GM18511 (cell line): Measurements from ENCODE around the gene LRRC49.
"Not testable (repeated sequence)": the region's sequence is repeated elsewhere in the genome, so short reads cannot be mapped to it uniquely, and the experiment has no call there.

Experiments
- ATAC-seq: cut with Tn5 transposase; IDR thresholded peaks from one replicate; pipeline ENCODE4 v1.9.1; 2021; ENCODE audit warnings: mild to moderate bottlenecking, moderate library complexity; ENCODE audit not compliant: unreplicated experiment

The LRRC49 gene

DNA sequence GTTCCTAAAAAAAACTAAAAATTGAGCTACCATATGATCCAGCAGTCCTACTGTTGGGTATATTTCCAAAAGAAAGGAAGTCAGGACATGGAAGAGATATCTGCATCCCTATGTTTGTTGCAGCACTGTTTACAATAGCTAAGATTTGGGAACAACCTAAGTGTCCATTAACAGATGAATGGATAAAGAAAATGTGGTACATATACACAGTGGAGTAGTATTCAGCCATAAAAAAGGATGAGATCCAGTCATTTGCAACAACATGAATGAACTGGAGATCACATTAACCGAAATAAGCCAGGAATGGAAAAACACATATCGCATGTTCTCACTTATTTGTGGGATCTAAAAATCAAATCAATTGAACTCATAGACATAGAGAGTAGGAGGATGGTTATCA lies 29.5 kb downstream of the LRRC49 start:
- no peak for ATAC-seq

DNA sequence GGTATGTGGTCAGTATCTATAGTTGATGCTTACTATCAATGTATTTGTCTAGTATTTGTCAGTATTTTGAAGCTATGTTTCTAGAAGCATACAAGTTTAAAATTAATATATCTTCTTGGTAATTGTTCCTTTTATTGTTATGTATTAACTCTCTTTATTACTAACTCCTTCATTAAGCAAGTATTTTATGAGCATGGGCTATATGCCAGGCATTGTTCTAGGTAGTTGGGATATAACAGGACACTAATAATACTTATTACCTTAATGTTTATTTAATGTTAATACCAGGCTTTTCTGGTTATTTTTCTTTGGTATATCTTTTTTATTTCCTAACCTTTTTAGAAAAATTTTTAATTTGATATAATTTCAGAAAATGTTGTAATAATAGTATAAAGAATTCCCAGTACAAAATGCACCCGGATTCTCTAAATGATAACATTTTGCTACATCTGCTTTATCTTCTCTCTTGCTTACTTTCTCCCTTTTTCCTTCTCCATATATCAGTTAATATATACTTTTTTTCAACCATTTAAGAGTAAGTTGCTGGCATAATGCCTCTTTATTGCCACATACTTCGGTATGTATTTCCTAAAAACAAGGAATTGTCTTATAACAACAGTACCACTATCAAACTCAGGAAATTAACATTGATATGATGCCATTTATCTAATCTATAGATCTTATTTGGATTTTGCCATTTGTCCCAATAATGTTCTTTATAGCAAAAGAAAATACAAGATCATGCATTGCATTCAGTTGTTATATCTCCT lies 30.9 kb downstream of the LRRC49 start:
- ATAC-seq, result no peak

DNA sequence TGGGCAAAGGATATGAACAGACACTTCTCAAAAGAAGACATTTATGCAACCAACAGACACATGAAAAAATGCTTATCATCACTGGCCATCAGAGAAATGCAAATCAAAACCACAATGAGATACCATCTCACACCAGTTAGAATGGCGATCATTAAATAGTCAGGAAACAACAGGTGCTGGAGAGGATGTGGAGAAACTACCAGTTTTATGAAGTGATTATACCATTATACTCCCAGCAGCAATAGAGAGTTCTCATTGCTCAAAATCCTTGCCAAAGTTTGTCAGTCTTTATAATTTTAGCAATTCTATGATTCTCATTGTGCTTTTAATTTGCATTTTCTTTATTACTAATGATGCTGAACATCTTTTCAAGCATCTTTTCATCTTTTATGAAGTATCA lies 34.3 kb downstream of the LRRC49 start:
- not testable (repeated sequence) for ATAC-seq

DNA sequence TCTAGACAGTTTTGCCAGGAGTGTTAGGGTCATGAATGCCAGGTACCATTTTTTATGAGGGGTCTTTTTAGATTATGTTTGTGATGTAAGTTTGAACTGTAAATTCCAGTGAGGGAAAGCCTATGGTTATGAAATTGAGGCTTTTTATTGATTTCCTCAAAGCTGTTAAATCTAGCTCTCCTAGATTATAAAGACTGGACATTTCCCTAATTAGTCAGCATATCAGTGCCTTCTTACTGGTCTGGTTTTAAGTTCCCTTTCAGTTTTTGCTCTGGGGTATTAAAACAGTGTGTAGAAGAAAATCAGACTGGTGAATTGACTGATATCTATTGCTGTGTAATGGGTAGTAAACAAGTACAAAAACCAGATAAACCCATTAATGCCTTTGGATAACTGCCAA lies 39.2 kb downstream of the LRRC49 start:
- no peak for ATAC-seq

DNA sequence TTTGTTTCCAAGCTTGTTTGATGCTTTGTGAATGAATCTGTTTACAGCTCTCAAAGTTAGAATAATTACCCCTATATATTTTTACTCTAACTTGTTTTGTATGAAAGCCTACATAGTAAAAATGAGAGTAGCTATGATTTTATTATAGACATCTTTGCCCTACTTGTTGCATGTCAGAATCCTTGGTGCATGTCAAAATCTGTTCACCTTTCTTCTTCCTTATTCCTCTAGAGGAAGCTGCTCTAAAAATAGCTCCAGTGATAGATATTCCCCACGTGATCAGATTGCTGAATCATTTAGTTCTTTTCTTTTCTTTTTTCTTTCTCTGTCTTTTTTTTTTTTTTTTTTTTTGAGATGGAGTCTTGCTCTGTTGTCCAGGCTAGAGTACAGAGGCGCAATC lies 39.8 kb downstream of the LRRC49 start:
- ATAC-seq, result no peak

DNA sequence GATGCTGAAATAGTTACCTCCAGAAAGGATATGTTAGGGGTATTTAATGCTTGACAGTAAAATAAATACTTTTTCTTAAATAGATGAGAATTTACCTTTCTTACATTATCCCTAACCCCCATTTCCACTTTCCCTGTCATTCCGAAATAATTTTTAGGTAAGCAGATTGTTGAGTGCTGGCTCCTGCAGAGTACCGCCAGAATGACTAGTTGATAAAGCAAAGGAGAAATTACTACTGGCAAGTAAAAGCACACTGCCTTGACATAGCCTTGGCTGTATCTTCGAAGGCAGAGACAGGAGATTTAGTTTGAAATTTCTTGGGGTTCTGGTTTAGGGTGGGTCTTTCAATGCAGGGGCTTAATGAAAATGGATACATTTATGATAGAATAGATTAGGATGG lies 40.8 kb downstream of the LRRC49 start:
- ATAC-seq, result no peak

DNA sequence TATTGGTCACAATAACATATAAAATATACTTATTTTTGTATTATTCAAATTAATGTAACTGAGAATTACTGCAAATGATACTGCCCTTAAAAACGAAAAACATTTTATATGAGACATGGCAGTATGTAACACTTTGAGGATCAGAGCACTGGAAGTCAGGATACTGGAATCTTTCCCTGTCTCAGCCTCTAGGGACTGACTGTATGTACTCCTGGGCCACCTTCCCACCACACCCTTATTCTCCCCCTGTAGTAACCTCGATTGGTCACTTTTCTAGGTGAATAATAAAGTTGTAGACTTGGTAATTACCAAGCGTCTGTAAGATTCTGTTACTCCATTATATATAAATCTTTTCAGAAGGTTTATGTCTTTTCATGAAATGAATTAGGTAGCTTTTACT lies 43.0 kb downstream of the LRRC49 start:
- ATAC-seq, result no peak

- no peak for ATAC-seq
Measured at GRCh38 chr15:70936326-70936725, 43.7 kb downstream of the LRRC49 start.

DNA sequence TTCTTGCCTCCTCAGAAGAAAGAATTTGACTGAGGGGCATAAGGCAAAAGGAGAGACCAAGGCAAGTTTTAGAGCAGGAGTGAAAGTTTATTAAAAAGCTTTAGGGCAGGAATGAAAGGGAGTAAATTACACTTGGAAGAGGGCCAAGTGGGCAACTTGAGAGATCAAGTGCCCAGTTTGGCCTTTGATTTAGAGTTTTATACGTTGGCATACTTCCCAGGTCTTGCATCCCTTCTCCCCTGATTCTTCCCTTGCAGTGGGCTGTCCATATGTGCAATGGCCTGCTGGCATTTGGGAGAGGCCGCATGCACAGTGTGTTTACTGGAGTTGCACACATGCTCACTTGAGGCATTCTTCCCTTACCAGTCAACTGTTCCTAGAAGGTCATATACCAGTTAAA lies 50.7 kb downstream of the LRRC49 start:
- ATAC-seq, result not testable (repeated sequence)

GRCh38 chr15:70947351-70948335 lies 55.0 kb downstream of the LRRC49 start:
- ATAC-seq, result no peak

GRCh38 chr15:70950953-70951352 lies 58.3 kb downstream of the LRRC49 start:
- no peak for ATAC-seq

DNA sequence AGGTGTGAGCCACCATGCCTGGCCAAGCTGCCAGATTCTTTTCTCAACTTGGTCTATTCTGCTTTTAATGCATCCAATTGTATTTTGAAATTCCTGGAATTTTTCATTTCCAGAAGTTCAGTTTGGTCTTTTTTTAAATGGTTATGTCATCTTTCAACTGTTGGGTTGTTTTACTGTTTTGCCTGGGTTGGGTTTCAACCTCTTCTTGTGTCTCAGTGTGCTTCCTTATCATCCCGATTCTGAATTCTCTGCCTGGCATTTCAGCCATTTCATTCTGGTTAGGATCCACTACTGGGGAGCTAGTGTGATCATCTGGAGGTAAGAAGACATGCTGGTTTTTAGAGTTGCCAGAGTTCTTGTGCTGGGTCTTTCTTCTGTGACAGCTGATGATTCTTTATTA lies 61.5 kb downstream of the LRRC49 start:
- ATAC-seq, result no peak

DNA sequence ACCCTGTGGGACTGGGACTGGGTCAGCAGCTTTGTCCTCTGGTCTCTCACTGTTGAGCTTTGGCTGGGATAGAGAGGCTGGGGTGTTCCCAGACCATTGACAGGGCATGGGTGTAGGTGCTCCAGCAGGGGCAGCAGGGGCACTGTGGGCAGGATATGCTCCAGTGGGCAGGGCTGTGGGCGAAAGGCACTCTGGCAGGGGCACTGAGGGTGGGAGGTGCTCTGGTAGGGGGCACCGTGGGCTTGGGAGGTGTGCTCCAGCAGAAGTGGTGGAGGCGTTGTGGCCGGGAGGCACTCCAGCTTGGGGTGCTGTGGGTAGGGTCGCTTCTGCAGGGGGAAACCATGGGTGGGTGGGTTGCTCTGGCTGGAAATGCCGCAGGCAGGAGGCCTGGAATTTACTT lies 62.1 kb downstream of the LRRC49 start:
- no peak for ATAC-seq

- ATAC-seq, result no peak
Measured at GRCh38 chr15:70955151-70955550, 62.5 kb downstream of the LRRC49 start.

- no peak for ATAC-seq
Measured at GRCh38 chr15:70956201-70956995, 63.8 kb downstream of the LRRC49 start.

DNA sequence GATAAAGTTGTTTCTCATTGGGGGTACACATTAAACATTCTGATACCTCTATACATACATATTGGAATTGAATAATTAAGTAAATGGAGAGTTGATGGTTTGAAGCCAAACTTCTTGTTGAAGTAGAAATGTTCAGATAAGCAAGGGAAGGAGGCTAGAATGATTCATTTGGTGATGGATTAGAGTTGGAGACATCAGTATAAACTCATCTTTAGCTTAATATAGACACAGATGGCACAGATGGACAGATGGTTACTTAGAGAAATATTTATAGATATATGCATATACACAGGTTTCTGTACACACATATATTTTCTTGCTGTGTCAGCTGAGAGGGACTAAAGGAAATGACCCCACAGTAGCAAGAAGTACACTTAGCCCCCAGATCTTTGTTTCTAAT lies 69.5 kb downstream of the LRRC49 start:
- ATAC-seq, result no peak

DNA sequence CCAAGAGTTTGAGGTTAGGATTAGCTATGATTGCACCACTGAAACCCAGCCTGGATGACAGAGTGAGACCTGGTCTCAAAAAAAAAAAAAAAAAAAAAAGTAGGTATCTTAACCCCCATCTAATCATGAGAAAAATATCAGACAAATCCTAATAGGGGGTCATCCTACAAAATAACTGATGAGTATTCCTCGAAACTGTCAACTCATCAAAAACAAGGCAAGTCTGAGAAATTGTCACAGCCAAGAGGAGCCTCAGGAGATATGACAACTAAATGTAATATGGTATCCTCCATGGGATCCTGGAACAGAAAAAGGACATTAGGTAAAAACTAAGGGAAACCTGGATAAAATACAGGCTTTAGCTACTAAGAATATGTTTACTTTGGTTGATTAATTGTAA lies 70.6 kb downstream of the LRRC49 start:
- ATAC-seq, result no peak

- no peak for ATAC-seq
Measured at GRCh38 chr15:70964058-70964457, 71.4 kb downstream of the LRRC49 start.

- ATAC-seq, result no peak
Measured at GRCh38 chr15:70964686-70965085, 72.1 kb downstream of the LRRC49 start.

GRCh38 chr15:70967646-70968045 lies 75.0 kb downstream of the LRRC49 start:
- no peak for ATAC-seq
